OCI-LY1 (cell line): ENCODE measurements around the gene SCUBE2.

Experiments
- H2AFZ ChIP-seq: fragments of 200-600 bp; sonication (generic), shearing (Covaris generic); 2 replicates; pipeline ENCODE4 v1.6.0; 2014; ENCODE audit warnings: antibody characterized with exemption, mild to moderate bottlenecking, low read length
- H3F3A ChIP-seq: fragments of 200-600 bp; sonication (generic), shearing (Covaris generic); 2 replicates; pipeline ENCODE4 v1.6.0; 2014; ENCODE audit warnings: mild to moderate bottlenecking, antibody characterized with exemption, low read length, moderate library complexity; ENCODE audit not compliant: insufficient read depth
- H3K27ac ChIP-seq: fragments of 200-600 bp; sonication (generic); 2 replicates; pipeline ENCODE4 v1.5.1; 2014; ENCODE audit warnings: low read length, mixed run types, mild to moderate bottlenecking, low read depth; ENCODE audit not compliant: poor library complexity, severe bottlenecking
- H3K27me3 ChIP-seq: fragments of 200-600 bp; sonication (generic); 2 replicates; pipeline ENCODE4 v1.6.0; 2014; ENCODE audit warnings: antibody characterized with exemption, mild to moderate bottlenecking, low read length, moderate library complexity; ENCODE audit not compliant: insufficient read depth
- H3K36me3 ChIP-seq: fragments of 200-600 bp; sonication (generic); 2 replicates; pipeline ENCODE4 v1.6.1; 2014; ENCODE audit warnings: mild to moderate bottlenecking, antibody characterized with exemption, low read length, moderate library complexity, mixed read lengths; ENCODE audit not compliant: insufficient read depth
- H3K4me1 ChIP-seq: fragments of 200-600 bp; sonication (generic); 2 replicates; pipeline ENCODE4 v1.5.1; 2014; ENCODE audit warnings: mild to moderate bottlenecking, low read length, moderate library complexity; ENCODE audit not compliant: insufficient read depth, severe bottlenecking
- H3K4me2 ChIP-seq: fragments of 200-600 bp; sonication (generic), shearing (Covaris generic); 2 replicates; pipeline ENCODE4 v1.6.1; 2014; ENCODE audit warnings: low read length
- H3K4me3 ChIP-seq: fragments of 200-600 bp; sonication (generic); 2 replicates; pipeline ENCODE4 v1.5.1; 2014; ENCODE audit warnings: low read length, low read depth, mild to moderate bottlenecking, mixed read lengths; ENCODE audit not compliant: poor library complexity, severe bottlenecking
- H3K79me2 ChIP-seq: fragments of 200-600 bp; shearing (Covaris generic); 2 replicates; pipeline ENCODE4 v1.6.1; 2016; ENCODE audit warnings: mixed run types, low read length, mixed read lengths; ENCODE audit not compliant: insufficient read depth
- H3K9ac ChIP-seq: fragments of 200-600 bp; sonication (generic), shearing (Covaris generic); 2 replicates; pipeline ENCODE4 v1.6.1; 2014; ENCODE audit warnings: mild to moderate bottlenecking, low read length, mixed read lengths
- H3K9me2 ChIP-seq: fragments of 200-600 bp; sonication (generic), shearing (Covaris generic); 2 replicates; pipeline ENCODE4 v1.6.1; 2014; ENCODE audit warnings: low read depth, mild to moderate bottlenecking, low read length, mixed read lengths
- H3K9me3 ChIP-seq: fragments of 200-600 bp; shearing (Covaris generic); 2 replicates; pipeline ENCODE4 v1.6.1; 2014; ENCODE audit warnings: low read length, mixed read lengths
- H4K20me1 ChIP-seq: fragments of 200-600 bp; sonication (generic), shearing (Covaris generic); 2 replicates; pipeline ENCODE4 v1.6.0; 2016; ENCODE audit warnings: mild to moderate bottlenecking, low read length; ENCODE audit not compliant: insufficient read depth
- CTCF ChIP-seq: fragments of 200-600 bp; sonication (generic), shearing (Covaris generic); IDR thresholded peaks from 2 replicates; pipeline ENCODE4 v1.5.1; 2017; ENCODE audit warnings: mild to moderate bottlenecking, antibody characterized with exemption, low read length, moderate library complexity, mixed read lengths
- EZH2 ChIP-seq: fragments of 200-600 bp; sonication (generic), shearing (Covaris generic); IDR thresholded peaks from 2 replicates; pipeline ENCODE4 v1.8.0; 2017; ENCODE audit warnings: borderline replicate concordance, mixed run types, mild to moderate bottlenecking, antibody characterized with exemption, low read length, moderate library complexity, mixed read lengths

SCUBE2 gene

GRCh38 chr11:9074338-9075029, 16.9 kb downstream of the SCUBE2 start:
- Histone ChIP-seq H3K4me3 (no peak overlapping the region), H3K27ac (no peak overlapping the region), H2AFZ (no peak overlapping the region), H3K27me3 (peaks cover 13% of the 10 kb centered on the region; the same call in 1 of the 2 replicates), H3F3A (no peaks in the 10 kb centered on the region), H3K4me1 (no peaks in the 10 kb centered on the region), H3K9me2 (no peaks in the 10 kb centered on the region), H3K9ac (no peak overlapping the region), H3K4me2 (no peak overlapping the region), H3K36me3 (no peaks in the 10 kb centered on the region), H3K9me3 (no peaks in the 10 kb centered on the region), H3K79me2 (no peaks in the 10 kb centered on the region), H4K20me1 (no peaks in the 10 kb centered on the region)
- TF ChIP-seq CTCF (no peak), EZH2 (no peak)

DNA sequence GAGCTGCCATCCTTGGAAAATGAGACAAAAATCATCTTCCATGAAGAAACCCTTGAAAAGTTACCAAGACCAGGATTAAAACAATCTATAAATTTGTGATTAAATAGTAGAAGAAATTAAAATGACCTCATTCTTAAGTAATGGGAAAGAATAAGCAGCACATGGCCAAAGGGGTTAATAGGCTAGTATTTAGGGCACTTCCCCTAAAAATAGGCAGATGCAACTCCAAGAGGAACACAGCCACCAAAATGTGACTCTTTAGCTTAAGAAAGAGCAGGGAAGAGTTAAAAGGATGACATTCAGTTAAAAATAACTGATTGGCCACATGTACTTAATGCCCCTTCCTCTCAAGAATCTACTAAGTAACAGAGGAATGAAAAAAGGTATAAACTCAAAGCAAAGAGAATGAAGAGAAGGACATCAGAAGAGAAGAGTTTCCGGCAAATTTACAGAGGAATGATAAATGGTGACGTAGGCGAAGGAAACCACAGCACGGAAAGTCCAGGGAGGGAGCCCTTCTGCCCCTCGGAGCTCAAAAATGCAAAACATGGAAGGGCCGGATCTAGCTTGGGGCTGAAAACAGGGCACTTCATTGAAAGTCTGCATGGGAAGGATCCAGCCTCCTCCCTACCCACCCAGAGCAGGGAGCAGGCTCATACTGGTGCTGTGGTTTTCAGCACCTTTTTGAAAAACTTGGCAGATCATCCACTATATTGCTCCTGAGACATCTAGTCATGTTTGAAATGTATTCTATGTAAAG, 17.8 kb downstream of the SCUBE2 start:
- Histone ChIP-seq H3K36me3 (no peaks in the 10 kb centered on the region), H3K4me2 (no peak overlapping the region), H3F3A (no peaks in the 10 kb centered on the region), H4K20me1 (no peaks in the 10 kb centered on the region), H3K79me2 (no peaks in the 10 kb centered on the region), H2AFZ (no peak overlapping the region), H3K27me3 (peaks cover 13% of the 10 kb centered on the region; the same call in 1 of the 2 replicates), H3K9me2 (no peaks in the 10 kb centered on the region), H3K4me3 (no peak overlapping the region), H3K9ac (no peak overlapping the region), H3K9me3 (no peaks in the 10 kb centered on the region), H3K27ac (no peak overlapping the region), H3K4me1 (no peaks in the 10 kb centered on the region)
- TF ChIP-seq EZH2 (no peak), CTCF (no peak)

DNA sequence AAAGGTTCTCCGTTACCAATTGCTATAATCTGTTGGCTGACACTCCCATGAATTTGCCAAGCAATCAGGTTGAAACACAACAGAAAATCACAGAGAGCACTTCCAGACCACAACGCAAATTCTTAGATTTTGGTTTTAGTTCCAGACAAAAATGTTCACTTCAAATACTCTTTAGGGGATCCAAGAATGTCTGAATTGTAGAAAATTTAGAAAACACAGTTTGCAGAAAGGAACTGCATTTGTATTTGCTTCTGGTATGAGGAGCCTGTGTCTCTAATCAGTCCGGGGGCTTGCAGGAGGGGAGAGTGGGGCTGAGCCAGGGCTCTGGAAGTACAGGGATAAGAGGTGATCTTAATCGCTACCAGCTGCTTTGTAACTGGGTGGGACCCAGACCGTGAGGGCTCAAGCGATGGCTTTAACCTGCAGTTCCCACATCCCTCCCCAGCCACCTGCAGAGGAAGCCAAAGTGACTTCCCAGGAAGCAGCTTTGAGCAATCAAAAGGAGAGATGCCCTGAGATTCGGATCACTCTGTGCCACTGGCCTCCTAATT, 18.7 kb downstream of the SCUBE2 start:
- Histone ChIP-seq H3K4me3 (no peak overlapping the region), H4K20me1 (no peaks in the 10 kb centered on the region), H3K4me1 (no peaks in the 10 kb centered on the region), H3K9ac (no peak overlapping the region), H3K79me2 (no peaks in the 10 kb centered on the region), H2AFZ (no peak overlapping the region), H3K27ac (no peak overlapping the region), H3K9me2 (no peaks in the 10 kb centered on the region), H3K36me3 (no peaks in the 10 kb centered on the region), H3K9me3 (no peaks in the 10 kb centered on the region), H3K27me3 (peaks cover 13% of the 10 kb centered on the region; the same call in 1 of the 2 replicates), H3K4me2 (no peak overlapping the region), H3F3A (no peaks in the 10 kb centered on the region)
- TF ChIP-seq EZH2 (no peak), CTCF (no peak)
